Measurements from ENCODE around the gene SCART1.
"Not testable (repeated sequence)": the region's sequence is repeated elsewhere in the genome, so short reads cannot be mapped to it uniquely, and the experiment has no call there.

DNA sequence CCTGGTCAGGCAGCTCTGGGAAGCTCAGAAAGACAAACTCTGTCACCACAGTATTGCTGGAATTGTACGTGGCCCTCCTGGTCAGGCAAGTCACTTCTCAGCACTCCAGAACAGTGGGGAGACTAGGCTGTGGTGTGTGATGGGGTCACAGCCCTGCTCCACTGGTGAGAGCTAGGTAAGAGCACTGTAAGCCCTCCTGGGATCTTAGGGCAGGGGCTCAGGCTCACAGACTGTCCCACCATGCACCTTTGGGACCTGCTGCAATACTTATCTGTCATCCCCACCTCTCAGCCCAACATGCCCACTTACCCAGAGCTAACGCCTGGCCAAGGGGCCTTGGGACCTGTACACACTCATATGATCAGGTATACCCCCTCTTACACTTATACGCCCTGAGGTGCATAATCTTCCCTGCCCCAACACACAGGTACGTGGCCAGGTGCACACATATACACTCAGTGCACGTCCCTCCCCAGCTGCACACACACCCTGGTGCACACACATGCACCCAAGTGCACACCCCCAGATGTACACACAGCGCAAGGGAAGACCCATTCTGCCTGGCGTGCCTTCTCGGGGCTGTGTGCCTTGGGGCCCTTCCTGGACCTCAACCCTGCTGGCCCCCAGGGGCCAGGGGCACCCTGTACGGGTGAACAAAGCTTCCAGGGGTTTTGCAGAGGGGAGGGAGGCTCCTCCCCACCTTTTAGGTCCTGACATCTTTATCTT is 21.7 kb upstream of the SCART1 start:
- TF ChIP-seq, protein P1, sequence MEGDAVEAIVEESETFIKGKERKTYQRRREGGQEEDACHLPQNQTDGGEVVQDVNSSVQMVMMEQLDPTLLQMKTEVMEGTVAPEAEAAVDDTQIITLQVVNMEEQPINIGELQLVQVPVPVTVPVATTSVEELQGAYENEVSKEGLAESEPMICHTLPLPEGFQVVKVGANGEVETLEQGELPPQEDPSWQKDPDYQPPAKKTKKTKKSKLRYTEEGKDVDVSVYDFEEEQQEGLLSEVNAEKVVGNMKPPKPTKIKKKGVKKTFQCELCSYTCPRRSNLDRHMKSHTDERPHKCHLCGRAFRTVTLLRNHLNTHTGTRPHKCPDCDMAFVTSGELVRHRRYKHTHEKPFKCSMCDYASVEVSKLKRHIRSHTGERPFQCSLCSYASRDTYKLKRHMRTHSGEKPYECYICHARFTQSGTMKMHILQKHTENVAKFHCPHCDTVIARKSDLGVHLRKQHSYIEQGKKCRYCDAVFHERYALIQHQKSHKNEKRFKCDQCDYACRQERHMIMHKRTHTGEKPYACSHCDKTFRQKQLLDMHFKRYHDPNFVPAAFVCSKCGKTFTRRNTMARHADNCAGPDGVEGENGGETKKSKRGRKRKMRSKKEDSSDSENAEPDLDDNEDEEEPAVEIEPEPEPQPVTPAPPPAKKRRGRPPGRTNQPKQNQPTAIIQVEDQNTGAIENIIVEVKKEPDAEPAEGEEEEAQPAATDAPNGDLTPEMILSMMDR (IDR thresholded peaks at IDR 0.05), result not testable (repeated sequence)
- TF ChIP-seq POLR2A (IDR thresholded peaks at IDR 0.05), result not testable (repeated sequence)

Data from body of pancreas (tissue), 4 donors.